T-helper 2 cell (primary cell): ENCODE measurements around the gene COPS9.

Source experiments
- DNase-seq, 5 experiments: peaks; one replicate each; pipeline versions ENCODE4 v3.0.0 to v3.0.0-alpha.2; 2012 to 2022

Gene COPS9

GRCh38 chr2:240147382-240147781 lies 11.3 kb upstream of the COPS9 start:
- no peak for DNase-seq

GRCh38 chr2:240146627-240147278 lies 10.6 kb upstream of the COPS9 start:
- no peak for DNase-seq

GRCh38 chr2:240146141-240146561 lies 10.0 kb upstream of the COPS9 start:
- DNase-seq = no peak

GRCh38 chr2:240145461-240145860 lies 9.4 kb upstream of the COPS9 start:
- DNase-seq = no peak

GRCh38 chr2:240144649-240145261 lies 8.7 kb upstream of the COPS9 start:
- no peak for DNase-seq

- DNase-seq = peak; percentile 51 to 78 (median 71)
Observed at GRCh38 chr2:240143801-240144648, 7.9 kb upstream of the COPS9 start.

- DNase-seq = no peak
Observed at GRCh38 chr2:240143276-240143675, 7.2 kb upstream of the COPS9 start.

- no peak for DNase-seq
Observed at GRCh38 chr2:240142859-240143258, 6.8 kb upstream of the COPS9 start.

- DNase-seq = no peak
Observed at GRCh38 chr2:240142256-240142775, 6.2 kb upstream of the COPS9 start.

- no peak for DNase-seq
Observed at GRCh38 chr2:240141736-240142135, 5.6 kb upstream of the COPS9 start.

- no peak for DNase-seq
Observed at GRCh38 chr2:240140920-240141319, 4.8 kb upstream of the COPS9 start.

GRCh38 chr2:240140511-240140910 lies 4.4 kb upstream of the COPS9 start, which contains the start of gene OTOS:
Gene OTOS, minus strand, starts transcription at chr2:240140658. Its CDS starts 332 bp downstream, at chr2:240140326.
- DNase-seq = no peak

GRCh38 chr2:240139666-240140393 lies 3.7 kb upstream of the COPS9 start:
- DNase-seq = no peak

GRCh38 chr2:240139011-240139441 lies 2.9 kb upstream of the COPS9 start:
- DNase-seq = no peak

GRCh38 chr2:240138254-240138984 lies 2.3 kb upstream of the COPS9 start:
- no peak for DNase-seq

- DNase-seq = no peak
Observed at GRCh38 chr2:240137596-240138253, 1.6 kb upstream of the COPS9 start.

GRCh38 chr2:240136671-240137292 lies 677 bp upstream of the COPS9 start:
- DNase-seq = peak in 1 of 5 experiments; percentile 16

GRCh38 chr2:240135706-240136012 lies 446 bp downstream of the COPS9 start:
- DNase-seq = no peak

GRCh38 chr2:240134956-240135520 lies 1.1 kb downstream of the COPS9 start:
- DNase-seq = no peak

GRCh38 chr2:240134466-240134865 lies 1.6 kb downstream of the COPS9 start:
- no peak for DNase-seq

GRCh38 chr2:240133401-240133800 lies 2.7 kb downstream of the COPS9 start:
- DNase-seq = no peak
